Measurements from ENCODE around the gene SLC25A4.
"Not testable (repeated sequence)": the region's sequence is repeated elsewhere in the genome, so short reads cannot be mapped to it uniquely, and the experiment has no call there.

SLC25A4 gene

DNA sequence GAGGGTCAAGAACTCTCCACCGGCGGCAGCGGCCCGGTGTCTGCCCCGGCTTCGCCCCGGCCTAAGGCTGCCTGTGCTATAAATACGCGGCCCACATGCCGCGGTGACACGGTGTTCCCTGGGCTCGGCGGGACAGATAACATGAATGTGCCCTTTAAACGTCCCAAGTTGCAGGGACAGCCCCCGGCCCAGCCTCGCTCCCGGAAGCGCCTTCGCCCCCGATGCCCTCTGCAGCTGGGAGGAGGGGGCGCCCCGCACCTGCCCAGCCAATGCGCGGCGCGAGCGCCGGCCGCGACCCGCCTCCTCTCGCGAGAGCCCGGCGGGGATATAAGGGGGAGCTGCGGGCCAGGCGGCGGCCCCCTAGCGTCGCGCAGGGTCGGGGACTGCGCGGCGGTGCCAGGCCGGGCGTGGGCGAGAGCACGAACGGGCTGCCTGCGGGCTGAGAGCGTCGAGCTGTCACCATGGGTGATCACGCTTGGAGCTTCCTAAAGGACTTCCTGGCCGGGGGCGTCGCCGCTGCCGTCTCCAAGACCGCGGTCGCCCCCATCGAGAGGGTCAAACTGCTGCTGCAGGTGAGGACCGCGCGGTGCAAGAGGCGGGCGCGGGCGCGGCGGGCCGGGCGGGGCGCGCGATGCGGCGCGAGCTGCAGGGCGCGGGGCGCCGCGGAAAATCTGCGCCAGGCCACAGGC, at the start of gene SLC25A4:
Gene SLC25A4, plus strand, starts transcription at position 355 of the 689 bp plus-strand sequence. Its CDS starts 107 bp downstream, at position 462.
- peak; percentile 71 to 79 for DNase-seq (ENCODE audit: low read depth in 2 of 2)

DNA sequence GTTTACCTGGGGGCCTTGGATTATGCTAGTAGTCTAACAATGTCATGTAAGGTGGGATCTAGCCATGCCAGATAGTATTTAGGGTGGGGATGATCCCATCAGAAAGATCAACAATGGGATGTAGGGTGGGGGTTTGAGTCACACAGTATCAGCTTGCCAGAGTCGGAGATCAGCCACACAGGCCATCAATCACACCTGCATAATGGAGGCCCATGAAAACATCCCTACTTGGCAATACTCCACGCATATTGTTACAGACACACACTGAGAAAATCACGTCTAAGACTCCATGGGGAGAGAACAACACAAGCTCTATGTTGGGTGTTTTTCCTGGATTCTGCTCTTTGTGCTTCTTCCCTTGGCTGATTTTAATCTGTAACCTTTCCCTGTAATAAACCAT, 49.5 kb upstream of the SLC25A4 start:
- DNase-seq (ENCODE audit: low read depth in 2 of 2) = no peak

DNA sequence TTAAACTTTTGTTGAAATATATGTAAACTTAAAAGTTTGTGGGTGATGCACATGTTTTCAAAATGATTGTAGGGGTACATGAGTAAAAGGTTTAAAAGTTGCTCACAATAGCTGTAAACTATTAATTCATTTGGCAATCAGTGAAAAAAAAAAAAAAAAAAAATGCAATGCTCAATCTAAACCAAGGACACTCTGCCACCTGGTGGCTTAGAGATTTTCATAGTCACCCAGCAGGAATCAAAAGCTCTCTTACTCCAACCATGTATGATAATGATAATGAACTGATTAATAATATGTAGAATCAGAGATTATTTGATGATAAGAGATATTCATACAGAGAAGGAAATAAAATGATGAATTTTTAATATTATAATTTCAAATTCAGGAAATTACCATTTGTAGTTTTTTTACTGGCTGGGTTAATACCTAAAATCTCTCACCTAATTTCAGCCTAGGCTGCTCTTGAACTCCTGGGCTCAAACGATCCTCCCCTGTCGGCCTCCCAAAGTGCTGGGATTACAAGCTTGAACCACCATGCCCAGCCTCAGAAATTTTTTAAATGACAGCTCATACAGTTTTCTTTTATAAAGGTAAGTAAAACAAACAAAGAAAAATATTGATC, 46.9 kb upstream of the SLC25A4 start:
- no peak for DNase-seq (ENCODE audit: low read depth in 2 of 2)

DNA sequence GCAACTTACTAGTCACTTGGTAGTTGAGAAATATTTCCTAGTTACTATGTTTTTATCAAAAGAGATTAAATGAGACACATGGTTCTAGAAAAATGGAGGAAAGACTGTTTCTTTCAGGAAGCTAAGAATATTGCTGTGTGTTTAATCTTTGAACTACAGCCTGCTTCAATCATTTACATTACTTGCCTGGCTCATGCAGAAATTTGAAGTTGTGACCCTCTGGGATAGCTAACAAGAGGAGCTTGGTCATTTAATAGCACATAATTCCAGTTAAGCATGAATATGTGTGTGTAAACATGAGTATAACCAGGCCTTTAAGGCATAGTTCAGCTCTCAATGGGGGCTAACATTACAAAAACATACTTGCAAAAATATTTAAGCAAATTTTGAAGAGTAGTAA, 44.6 kb upstream of the SLC25A4 start:
- no peak for DNase-seq (ENCODE audit: low read depth in 2 of 2)

DNA sequence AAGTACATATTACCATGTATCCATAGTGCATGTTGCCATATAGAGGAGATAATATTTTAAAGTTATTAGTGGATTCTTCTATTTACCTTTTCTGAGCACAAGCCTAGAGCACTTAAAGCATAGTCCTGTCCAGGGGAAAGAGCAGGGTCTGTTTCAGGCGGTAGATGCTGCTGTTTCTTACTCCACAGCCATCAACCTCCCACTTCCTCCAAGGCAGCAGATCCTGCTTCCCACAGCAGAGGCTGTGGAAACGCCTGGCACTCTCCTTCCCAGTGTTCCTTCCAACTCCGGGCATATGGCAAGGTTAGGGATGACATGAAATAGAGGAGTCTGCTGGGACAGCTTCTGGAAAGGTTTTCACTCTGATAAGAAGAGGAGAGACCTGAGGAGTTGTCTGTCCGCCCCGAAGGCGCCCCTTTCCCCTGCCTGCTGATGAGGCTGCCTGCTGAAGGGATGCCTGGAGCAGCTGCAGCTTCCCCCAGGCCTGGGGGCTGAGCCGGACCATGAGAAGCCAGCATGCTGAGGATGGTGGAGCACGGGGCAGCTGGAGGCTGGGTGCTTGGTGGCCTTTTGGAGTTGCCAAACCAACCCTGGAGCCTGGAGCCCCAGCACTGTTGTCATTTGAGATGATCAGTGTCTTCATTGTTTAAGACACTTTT, 43.9 kb upstream of the SLC25A4 start:
- DNase-seq (ENCODE audit: low read depth in 2 of 2) = no peak

DNA sequence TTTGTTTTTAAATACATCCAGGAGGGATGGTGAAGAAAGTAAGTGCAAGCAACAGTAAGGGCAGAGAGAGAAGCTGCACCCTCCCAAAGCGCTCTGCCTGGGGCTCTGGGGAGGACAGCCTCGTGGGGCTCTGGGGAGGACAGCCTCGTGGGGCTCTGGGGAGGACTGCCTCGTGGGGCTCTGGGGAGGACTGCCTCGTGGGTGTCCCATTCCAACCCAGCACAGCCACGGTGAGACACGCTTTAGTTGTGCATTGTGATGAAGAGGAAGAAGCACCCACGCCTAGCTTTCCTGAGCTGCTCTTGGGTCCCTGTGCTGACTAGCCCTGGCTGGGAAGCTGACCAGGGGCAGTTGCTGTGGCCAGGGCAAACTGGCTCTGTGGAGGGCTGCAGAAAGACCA, 43.1 kb upstream of the SLC25A4 start:
- DNase-seq (ENCODE audit: low read depth in 2 of 2) = no peak

DNA sequence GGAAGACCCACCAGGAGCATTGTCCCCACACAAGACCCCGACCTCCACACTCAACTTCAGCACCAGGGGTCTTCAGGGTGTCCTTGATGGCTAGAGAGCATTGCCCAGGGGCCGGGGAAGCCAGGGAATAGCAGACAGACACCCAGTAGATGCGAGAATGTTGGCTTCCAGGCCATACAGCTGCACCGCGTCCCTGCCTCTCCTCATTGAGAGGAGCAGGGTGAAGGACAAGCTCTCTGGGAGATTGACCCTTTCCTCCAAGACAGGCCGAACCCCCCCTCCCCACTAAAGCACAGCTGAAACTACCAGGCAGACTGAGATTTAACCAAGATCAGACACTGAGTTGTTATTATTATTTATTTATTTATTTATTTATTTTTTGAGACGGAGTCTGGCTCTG, 42.6 kb upstream of the SLC25A4 start:
- no peak for DNase-seq (ENCODE audit: low read depth in 2 of 2)

DNA sequence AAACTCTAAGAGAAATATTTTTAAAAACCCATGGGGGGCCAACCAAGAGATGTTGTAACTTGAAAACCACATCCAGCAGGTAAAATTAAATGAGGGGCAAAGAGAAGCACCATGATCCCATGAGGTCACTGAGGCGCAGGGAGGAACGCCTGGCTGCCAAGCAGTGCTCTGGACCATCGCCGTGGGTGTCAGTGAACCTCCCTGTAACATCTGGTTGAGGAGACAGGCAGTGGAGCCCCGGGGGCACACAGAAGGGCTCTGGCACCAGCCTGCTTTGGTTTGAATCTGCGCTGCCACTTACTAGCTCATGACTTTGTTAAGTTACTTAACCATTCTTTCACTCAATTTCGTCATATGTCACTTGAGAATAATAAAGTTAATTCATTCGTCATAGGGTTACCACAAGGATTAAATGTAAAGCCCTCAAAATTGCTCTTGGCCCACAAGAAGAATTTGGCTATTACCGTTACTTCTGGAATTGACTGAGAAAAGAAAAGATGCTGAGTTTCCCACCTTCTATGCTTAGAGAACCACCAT, 41.6 kb upstream of the SLC25A4 start:
- no peak for DNase-seq (ENCODE audit: low read depth in 2 of 2)

DNA sequence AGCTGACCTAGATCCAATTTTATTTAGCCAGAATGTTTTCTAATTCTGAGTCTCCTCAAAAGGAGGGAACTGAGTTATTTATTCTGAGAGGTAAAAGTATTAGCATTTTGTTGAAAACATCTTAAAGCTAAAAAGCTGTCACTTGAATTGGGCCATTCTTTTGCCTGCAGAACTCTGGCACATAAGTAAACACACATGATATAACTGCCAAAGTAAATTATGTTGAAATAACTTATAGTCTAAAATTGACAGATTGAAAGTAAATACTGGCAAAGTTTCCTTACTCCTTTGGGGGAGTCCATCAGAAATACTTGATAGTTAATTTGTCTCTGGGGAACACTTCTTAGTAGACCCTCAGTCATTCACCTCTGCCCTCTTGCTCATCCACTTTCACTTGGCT, 38.3 kb upstream of the SLC25A4 start:
- no peak for DNase-seq (ENCODE audit: low read depth in 2 of 2)

DNA sequence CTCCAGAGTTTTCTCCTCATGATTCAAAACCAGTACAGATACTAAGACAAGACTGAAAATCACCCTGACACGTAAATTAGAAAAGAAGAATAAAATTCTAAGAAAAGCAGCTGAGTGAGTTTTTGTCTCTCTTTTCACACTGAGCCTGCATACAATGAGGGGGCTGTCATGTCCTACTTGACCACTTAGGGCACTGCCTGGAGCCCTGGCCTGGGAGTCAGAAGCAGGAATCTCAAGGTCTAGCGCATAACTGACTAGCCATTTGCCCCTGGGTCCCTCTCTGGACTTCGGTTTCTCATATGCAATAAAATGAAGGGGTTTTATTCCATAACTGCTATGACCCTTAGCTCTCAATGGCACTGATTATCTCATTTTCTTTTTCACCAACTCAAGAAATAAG, 36.7 kb upstream of the SLC25A4 start:
- no peak for DNase-seq (ENCODE audit: low read depth in 2 of 2)

DNA sequence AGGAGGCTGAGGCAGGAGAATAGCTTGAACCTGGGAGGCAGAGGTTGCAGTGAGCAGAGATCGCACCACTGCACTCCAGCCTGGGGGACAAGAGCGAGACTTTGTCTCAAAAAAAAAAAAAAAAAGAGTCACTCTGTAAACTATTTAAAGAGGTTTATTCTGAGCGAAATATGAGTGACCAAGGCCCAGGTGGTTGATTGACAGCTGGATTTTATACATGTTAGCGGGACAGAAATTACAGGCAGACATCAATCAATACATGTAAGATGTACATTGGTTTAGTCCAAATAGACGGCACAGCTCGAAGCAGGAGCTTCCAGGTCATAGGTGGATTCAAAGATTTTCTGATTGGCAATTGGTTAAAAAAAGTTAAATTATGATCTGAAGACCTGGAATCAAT, 35.5 kb upstream of the SLC25A4 start:
- not testable (repeated sequence) for DNase-seq (ENCODE audit: low read depth in 2 of 2)

DNA sequence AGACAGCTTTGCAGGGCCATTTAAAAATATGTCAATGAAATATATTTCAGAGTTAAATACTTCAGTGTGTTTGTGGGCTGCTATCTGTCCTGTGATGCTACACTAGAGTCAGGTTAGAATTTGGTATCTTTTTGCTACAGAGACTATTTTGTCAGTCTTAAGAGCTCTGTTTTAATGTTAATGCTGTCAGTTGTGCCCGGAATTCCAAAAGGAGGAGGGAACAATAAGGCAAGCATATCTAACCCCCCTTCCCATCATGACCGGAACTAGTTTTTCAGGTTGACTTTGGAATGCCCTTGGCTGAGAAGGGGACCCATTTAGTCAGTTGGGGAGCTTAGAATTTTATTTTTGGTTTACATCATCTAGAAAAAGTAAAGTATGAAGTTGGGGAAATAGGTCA, 34.9 kb upstream of the SLC25A4 start:
- DNase-seq (ENCODE audit: low read depth in 2 of 2) = no peak

DNA sequence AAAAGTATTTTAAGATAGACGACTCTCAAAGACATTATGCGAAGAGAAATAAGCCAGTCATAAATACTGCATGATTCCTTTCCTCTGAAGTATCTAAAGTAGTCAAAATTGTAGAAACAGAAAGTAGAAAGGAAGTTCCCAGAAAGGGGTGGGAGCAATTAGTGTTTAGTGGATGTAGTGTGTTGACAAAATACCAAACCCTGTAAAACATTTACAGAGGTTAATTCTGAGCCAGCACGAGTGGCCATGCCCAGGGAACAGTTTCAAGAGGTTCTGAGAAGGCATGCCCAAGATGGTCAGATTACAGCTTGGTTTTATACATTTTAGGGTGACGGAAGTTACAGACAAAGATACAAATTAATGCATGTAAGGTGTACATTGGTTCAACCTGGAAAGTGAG, 34.4 kb upstream of the SLC25A4 start:
- DNase-seq (ENCODE audit: low read depth in 2 of 2) = no peak

DNA sequence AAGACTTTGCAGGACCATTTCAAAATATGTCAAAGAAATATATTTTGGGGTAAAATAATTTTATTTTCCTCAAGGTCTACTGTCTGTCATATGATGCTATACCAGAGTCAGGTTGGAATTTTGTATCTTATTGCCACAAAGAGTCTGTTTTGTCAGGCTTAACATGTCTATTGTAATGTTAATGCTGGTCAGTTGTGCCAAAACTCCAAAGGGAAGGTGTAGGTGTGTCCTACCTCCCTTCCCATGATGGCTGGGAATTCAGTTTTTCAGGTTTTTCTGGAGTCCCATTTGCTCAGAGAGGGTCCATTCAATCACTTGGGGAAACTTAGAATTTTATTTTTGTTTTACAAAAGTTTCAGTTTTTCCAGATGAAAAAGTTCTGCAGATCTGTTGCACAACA, 33.3 kb upstream of the SLC25A4 start:
- DNase-seq (ENCODE audit: low read depth in 2 of 2) = no peak

DNA sequence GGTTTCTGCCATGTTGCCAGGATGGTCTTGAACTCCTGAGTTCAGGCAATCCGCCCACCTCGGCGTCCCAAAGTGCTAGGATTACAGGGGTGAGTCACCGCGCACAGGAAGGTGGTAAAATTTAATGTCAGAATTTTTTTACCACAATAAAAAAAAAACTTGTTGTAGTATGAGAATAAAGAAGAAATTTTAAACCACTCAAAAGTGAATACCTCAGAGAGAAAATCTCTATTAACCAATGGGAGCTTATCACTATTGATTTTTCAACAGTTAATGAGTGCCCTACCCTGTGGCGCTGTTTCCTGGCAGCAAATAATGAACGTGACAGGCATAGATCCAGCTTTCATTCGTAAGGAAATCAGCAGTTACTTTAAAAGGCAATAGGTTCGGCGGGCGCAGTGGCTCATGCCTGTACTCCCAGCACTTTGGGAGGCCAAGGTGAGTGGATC, 32.7 kb upstream of the SLC25A4 start:
- DNase-seq (ENCODE audit: low read depth in 2 of 2) = no peak

DNA sequence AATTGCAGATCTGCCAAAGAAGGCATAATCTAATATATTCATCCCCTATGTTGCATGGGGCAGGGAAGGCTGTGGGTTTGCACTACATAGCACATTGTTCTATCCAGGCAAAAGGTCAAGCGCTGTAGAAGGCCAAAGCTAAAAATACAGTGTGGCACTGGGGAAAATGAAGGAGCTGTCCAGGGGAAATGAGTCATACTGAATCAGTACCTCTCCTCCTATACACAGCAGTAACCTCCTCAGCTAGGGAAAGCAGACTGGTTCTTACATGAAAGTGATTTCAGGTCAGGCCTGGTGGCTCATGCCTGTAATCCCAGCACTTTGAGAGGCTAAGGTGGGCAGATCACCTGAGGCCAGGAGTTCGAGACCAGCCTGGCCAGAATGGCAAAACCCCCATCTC, 31.0 kb upstream of the SLC25A4 start:
- DNase-seq (ENCODE audit: low read depth in 2 of 2) = no peak

DNA sequence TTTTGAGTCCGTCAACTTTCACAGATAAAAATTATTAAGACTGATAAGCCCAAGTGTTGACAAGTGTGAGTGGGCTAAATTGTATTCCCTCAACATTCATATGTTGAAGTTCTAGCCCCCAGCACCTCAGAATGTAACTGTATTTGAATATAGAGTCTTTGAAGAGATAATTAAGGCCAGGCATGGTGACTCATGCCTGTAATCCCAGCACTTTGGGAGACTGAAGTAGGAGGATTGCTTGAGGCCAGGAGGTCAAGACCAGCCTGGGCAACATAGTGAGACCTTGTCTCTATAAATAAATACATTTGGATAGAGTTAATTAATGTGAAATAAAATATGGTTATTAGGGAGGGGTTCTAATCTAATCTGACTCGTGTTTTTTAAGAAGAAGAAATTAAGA, 29.7 kb upstream of the SLC25A4 start:
- no peak for DNase-seq (ENCODE audit: low read depth in 2 of 2)

DNA sequence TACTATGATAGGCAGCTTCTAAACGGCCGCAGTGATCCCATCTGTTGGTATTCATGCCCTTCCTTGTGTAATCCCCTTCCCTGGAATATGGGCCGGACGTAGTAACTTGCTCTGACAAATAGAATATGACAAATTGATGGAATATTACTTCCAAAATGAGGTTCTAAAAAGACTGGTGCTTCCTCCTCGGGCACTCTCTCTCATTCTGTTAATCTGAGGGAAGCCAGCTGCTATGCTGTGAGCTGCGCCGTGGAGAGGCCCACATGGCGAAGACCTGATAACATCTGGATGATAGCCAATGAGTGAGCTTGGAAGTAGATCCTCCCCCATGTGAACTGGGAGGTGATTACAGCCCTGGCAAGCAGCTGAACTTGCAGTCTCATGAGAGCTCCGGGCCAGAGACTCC, 27.2 kb upstream of the SLC25A4 start:
- no peak for DNase-seq (ENCODE audit: low read depth in 2 of 2)

DNA sequence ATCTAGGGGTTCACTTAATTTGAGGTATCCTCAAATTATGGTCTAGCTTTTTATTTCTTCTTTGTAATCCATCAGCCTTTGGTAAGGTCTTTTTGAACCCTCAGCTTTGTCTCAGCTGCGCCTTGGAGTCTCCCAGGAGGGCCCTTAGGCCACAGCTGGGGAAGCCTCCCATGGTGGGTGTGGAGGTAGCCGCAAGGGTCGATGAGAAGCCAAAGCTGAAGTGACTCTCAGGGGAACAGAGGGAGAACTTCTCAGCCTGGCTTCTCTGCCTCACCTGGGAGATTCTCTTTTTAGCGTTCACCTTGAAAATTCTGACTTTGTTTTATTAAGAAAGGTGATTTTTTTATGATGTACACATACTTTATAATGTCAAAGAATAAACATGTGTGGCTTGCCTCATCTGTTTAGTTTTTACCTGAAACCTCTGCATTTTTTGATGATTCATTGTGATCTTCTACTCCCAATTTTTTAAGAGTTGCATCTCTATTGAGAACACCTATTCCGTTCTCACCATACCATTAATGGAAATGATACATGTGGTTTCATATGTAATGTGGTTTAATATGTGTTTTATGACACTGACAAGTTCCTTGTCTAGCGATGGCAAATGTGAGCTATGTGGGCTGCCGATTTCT, 25.6 kb upstream of the SLC25A4 start:
- DNase-seq (ENCODE audit: low read depth in 2 of 2) = no peak

DNA sequence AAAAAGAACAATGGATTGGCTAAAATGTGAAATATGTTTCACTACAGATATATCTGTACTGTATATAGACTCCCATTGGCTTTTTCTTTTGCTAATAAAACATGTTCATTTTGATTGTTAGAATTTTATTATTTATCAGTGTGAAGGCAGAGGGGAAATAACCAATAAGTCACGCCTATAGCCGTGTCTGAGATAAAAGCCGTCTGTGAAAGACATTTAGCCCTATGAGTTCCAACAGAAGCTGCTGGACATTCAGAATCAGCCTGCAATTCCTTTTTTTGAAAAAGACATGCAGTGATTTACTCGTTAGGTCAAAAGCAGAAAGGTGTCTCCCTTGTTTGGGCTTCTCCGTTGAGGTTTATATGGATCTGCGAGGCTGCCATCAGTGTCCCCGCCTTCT, 24.2 kb upstream of the SLC25A4 start:
- no peak for DNase-seq (ENCODE audit: low read depth in 2 of 2)

DNA sequence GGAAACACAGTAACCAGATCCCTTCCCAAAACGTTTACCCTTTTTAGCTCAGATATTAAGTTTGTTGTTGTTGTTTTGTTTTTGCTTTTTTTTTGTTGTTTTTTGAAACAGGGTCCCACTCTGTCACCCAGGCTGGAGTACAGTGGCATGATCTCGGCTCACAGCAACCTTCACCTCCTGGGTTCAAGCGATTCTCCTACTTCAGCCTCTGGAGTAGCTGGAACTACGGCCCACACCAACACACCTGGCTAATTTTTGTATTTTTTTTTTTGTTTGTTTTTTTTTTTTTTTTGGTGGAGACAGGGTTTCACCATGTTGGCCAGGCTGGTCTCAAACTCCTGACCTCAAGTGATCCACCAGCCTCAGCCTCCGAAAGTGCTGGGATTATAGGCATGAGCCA, 23.6 kb upstream of the SLC25A4 start:
- not testable (repeated sequence) for DNase-seq (ENCODE audit: low read depth in 2 of 2)

DNA sequence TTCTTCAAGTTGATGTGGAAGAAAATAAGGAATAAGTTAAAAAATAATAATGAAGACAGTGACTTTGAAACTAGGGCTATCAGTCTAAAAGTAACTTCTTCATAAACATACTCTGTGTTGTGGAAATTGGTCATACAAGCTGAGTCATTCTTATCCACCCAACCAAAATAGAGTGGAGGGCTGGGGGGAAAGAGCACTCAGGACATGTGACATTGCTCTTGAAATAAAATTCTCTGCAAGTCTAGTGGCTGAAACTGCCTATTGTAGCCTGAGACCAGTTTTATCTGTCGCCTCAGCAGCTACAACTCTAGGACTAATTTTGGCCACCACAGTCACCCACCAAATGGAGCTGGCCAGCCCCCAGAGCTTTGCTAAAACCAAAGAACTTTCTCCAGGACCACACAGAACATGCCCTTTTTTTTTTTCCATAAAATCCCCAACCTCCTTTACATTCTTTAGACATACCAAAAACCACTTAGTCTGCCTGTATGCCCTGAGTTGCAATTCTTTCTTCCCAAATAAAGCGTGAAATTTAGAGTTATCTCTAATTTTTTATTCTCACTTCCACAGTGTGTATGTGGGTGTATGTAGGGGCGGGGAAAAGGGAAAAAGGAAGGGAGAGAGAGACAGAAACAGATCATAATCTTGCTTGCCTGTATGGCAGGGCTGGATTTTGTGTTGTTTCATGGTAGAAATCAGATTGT, 23.0 kb upstream of the SLC25A4 start:
- DNase-seq (ENCODE audit: low read depth in 2 of 2) = no peak
